Prostate gland (tissue), 2 donors: ENCODE measurements around the gene EYA4. TPM values are rescaled to one million over a fixed set of nuclear protein-coding genes. Genes with fewer than 3 reads are reported as not detected.

Experiments
- DNase-seq: peaks from one replicate; pipeline ENCODE4 v3.0.0-alpha.2; 2019; ENCODE audit warnings: low spot score
- H3K27ac ChIP-seq, 2 donors: fragments of 200-600 bp; sonication (generic); 2 replicates each; pipeline ENCODE4 v1.5.1; 2017 to 2019
- H3K27me3 ChIP-seq: fragments of 200-600 bp; sonication (generic); replicated peaks from 2 replicates; pipeline ENCODE4 v1.5.1; 2019; ENCODE audit not compliant: insufficient read depth
- H3K36me3 ChIP-seq, 2 donors: fragments of 200-600 bp; sonication (generic); 1 replicate in 1 of 2; 2 replicates in 1 of 2; pipeline versions ENCODE4 v1.5.1 to v1.8.1; 2017 to 2019
- H3K4me1 ChIP-seq: fragments of 200-600 bp; sonication (generic); replicated peaks from 2 replicates; pipeline ENCODE4 v1.5.1; 2019
- H3K4me3 ChIP-seq, 2 donors: fragments of 200-600 bp; sonication (generic); 2 replicates each; pipeline ENCODE4 v1.5.1; 2017 to 2019
- H3K9me3 ChIP-seq: fragments of 200-600 bp; sonication (generic); 2 replicates; pipeline ENCODE4 v1.5.1; 2017
- CTCF ChIP-seq, 4 experiments: fragments of 200-600 bp in 2 of 4; fragments of 450-650 bp in 2 of 4; sonication (generic) in 2 of 4; IDR thresholded peaks; 1 replicate in 3 of 4; 2 replicates in 1 of 4; pipeline ENCODE4 v1.5.1; 2016 to 2019; ENCODE audit warnings: antibody characterized with exemption in 4 of 4, mild to moderate bottlenecking in 2 of 4, moderate library complexity in 2 of 4
- POLR2A ChIP-seq: fragments of 450-650 bp; IDR thresholded peaks from one replicate; pipeline ENCODE4 v1.6.1; 2016; ENCODE audit warnings: antibody characterized with exemption, mild to moderate bottlenecking
- POLR2AphosphoS5 ChIP-seq: sonication (generic); formaldehyde crosslinking; IDR thresholded peaks from one replicate; pipeline ENCODE4 v1.6.1; 2017; ENCODE audit warnings: antibody characterized with exemption
- WGBS: methylation state at CpG from one replicate; pipeline ENCODE4 v1.1.5; 2018; 5-methylcytosine and 5-hydroxymethylcytosine counted together
- intact Hi-C: fragments of 100-400 bp; cut with DNase I; formaldehyde crosslinking; loops from one replicate; pipeline ENCODE4 v1.14.2; 2022
- total RNA-seq, 2 donors: library from RNA; depleted of rRNA; stranded (reverse); fragments of >200 nt; gene quantifications; one replicate each; pipeline ENCODE4 v1.1.0, GENCODE V29; 2016

The EYA4 gene
- total RNA-seq, 2 donors from 2014 or later = 4.1 to 7.3 TPM

GRCh38 chr6:133230052-133230451 is 11.1 kb upstream of the EYA4 start:
- H3K4me3 ChIP-seq = no peak overlapping the region
- TF ChIP-seq POLR2AphosphoS5 (no peak), CTCF (IDR thresholded peaks at IDR 0.05) (no peak), POLR2A (no peak)
- no peaks in the 10 kb centered on the region for H3K9me3 ChIP-seq
- no peaks in the 10 kb centered on the region for H3K36me3 ChIP-seq
- WGBS = 60% methylated on average over 1 of the region's 1 CpG
- no peaks in the 10 kb centered on the region for H3K27me3 ChIP-seq
- intact Hi-C loops = no loop called here
- H3K27ac ChIP-seq = no peak overlapping the region
- DNase-seq = no peak
- H3K4me1 ChIP-seq = no peaks in the 10 kb centered on the region

GRCh38 chr6:133235221-133235620 is 5.9 kb upstream of the EYA4 start:
- no peak overlapping the region for H3K4me3 ChIP-seq
- H3K27ac ChIP-seq = no peak overlapping the region
- H3K27me3 ChIP-seq = no peaks in the 10 kb centered on the region
- no peak for DNase-seq
- no peaks in the 10 kb centered on the region for H3K9me3 ChIP-seq
- no peaks in the 10 kb centered on the region for H3K4me1 ChIP-seq
- TF ChIP-seq CTCF (IDR thresholded peaks at IDR 0.05) (no peak), POLR2AphosphoS5 (no peak), POLR2A (no peak)
- H3K36me3 ChIP-seq = no peaks in the 10 kb centered on the region
- WGBS = 45% methylated on average over 1 of the region's 1 CpG
- intact Hi-C loops = no loop called here

- no peak overlapping the region for H3K27ac ChIP-seq
- no peaks in the 10 kb centered on the region for H3K9me3 ChIP-seq
- 60% methylated on average over 1 of the region's 1 CpG for WGBS
- no peak for DNase-seq
- TF ChIP-seq POLR2AphosphoS5 = no peak
- TF ChIP-seq CTCF (IDR thresholded peaks at IDR 0.05) = no peak
- no peak for TF ChIP-seq POLR2A
- H3K36me3 ChIP-seq = no peaks in the 10 kb centered on the region
- H3K4me1 ChIP-seq = no peaks in the 10 kb centered on the region
- intact Hi-C loops = no loop called here
- H3K4me3 ChIP-seq = no peak overlapping the region
- H3K27me3 ChIP-seq = peaks cover 2% of the 10 kb centered on the region
Measured at GRCh38 chr6:133236932-133237331, 4.2 kb upstream of the EYA4 start.

- H3K9me3 ChIP-seq = no peaks in the 10 kb centered on the region
- intact Hi-C loops = loop anchor here (5.0 to 10.0 kb wide), 6 partner anchors 53 to 654 kb away; no protein-coding TSS in a partner anchor
- peak overlapping the region; percentile 79 to 82 for H3K27ac ChIP-seq
- H3K4me1 ChIP-seq = no peaks in the 10 kb centered on the region
- TF ChIP-seq POLR2AphosphoS5 (no peak), CTCF (IDR thresholded peaks at IDR 0.05) (peak in 1 of 4 experiments; percentile 3), POLR2A (no peak)
- H3K27me3 ChIP-seq = peaks cover 8% of the 10 kb centered on the region
- 11% methylated on average over 26 of the region's 37 CpGs for WGBS
- no peaks in the 10 kb centered on the region for H3K36me3 ChIP-seq
- peak overlapping the region; percentile 39 to 40 for H3K4me3 ChIP-seq
- DNase-seq = no peak
Measured at GRCh38 chr6:133240511-133241085, 559 bp upstream of the EYA4 start.
